Activated naive CD4-positive, alpha-beta T cell treated with Interleukin-2 at 50 U/mL for 16 hours (primary cell): Measurements from ENCODE around the gene FARSB.
A peak's percentile ranks its signal among the peaks of the same experiment; 100 is the strongest.
"Not testable (repeated sequence)": the region's sequence is repeated elsewhere in the genome, so short reads cannot be mapped to it uniquely, and the experiment has no call there.

ENCODE experiments used
- DNase-seq: peaks from one replicate; pipeline ENCODE4 v3.0.0-alpha.2; 2020

The FARSB gene

GRCh38 chr2:222655787-222656525, at the start of gene FARSB:
Gene FARSB (minus strand): TSS chr2:222656092. CDS start chr2:222656073, 19 bp downstream.
- DNase-seq, result peak; percentile 93

GRCh38 chr2:222703886-222704285, 48.0 kb upstream of the FARSB start:
- DNase-seq, result no peak

- DNase-seq, result no peak
Measured at GRCh38 chr2:222703091-222703490, 47.2 kb upstream of the FARSB start.

GRCh38 chr2:222701721-222702131, 45.8 kb upstream of the FARSB start:
- DNase-seq, result no peak

- DNase-seq, result no peak
Measured at GRCh38 chr2:222701233-222701632, 45.3 kb upstream of the FARSB start.

- DNase-seq, result no peak
Measured at GRCh38 chr2:222698276-222698675, 42.4 kb upstream of the FARSB start.

GRCh38 chr2:222693837-222694236, 37.9 kb upstream of the FARSB start:
- no peak for DNase-seq

- not testable (repeated sequence) for DNase-seq
Measured at GRCh38 chr2:222693413-222693812, 37.5 kb upstream of the FARSB start.

- peak; percentile 69 for DNase-seq
Measured at GRCh38 chr2:222690564-222691200, 34.8 kb upstream of the FARSB start.

- DNase-seq, result no peak
Measured at GRCh38 chr2:222689322-222689721, 33.4 kb upstream of the FARSB start.

- no peak for DNase-seq
Measured at GRCh38 chr2:222688917-222689316, 33.0 kb upstream of the FARSB start.

GRCh38 chr2:222686086-222686750, 30.3 kb upstream of the FARSB start:
- no peak for DNase-seq

GRCh38 chr2:222683805-222684204, 27.9 kb upstream of the FARSB start:
- no peak for DNase-seq

- DNase-seq, result no peak
Measured at GRCh38 chr2:222677981-222678380, 22.1 kb upstream of the FARSB start.

GRCh38 chr2:222673883-222674282, 18.0 kb upstream of the FARSB start:
- DNase-seq, result no peak

GRCh38 chr2:222673273-222673672, 17.4 kb upstream of the FARSB start:
- DNase-seq, result no peak

GRCh38 chr2:222672068-222672401, 16.1 kb upstream of the FARSB start:
- DNase-seq, result no peak

- DNase-seq, result no peak
Measured at GRCh38 chr2:222671259-222672067, 15.6 kb upstream of the FARSB start, which contains the start of gene MOGAT1. Gene MOGAT1 (plus strand): TSS chr2:222671658. CDS start chr2:222671786, 128 bp downstream.

- DNase-seq, result no peak
Measured at GRCh38 chr2:222670191-222671038, 14.5 kb upstream of the FARSB start.

- DNase-seq, result no peak
Measured at GRCh38 chr2:222669353-222669752, 13.5 kb upstream of the FARSB start.

- no peak for DNase-seq
Measured at GRCh38 chr2:222668494-222669154, 12.7 kb upstream of the FARSB start.

GRCh38 chr2:222663479-222663878, 7.6 kb upstream of the FARSB start:
- DNase-seq, result no peak
